Gastrocnemius medialis (tissue), 4 donors: ENCODE data around the gene NDUFAF4. TPM values are rescaled to one million over a fixed set of nuclear protein-coding genes. Genes with fewer than 3 reads are reported as not detected.

ENCODE experiments used
- ATAC-seq, 2 donors: fragments of 150-250 bp; one replicate each; pipeline ENCODE4 v1.9.1; 2016
- DNase-seq, 2 donors: peaks; one replicate each; pipeline ENCODE4 v3.0.0-alpha.2; 2019
- H3K27ac ChIP-seq, 4 donors: fragments of 200-600 bp; sonication (generic); 1 replicate in 1 of 4; 2 replicates in 3 of 4; pipeline ENCODE4 v1.5.1; 2016 to 2018; ENCODE audit warnings: mild to moderate bottlenecking in 2 of 4, moderate library complexity in 1 of 4
- H3K27me3 ChIP-seq, 3 donors: fragments of 200-600 bp; sonication (generic) in 2 of 3; 1 replicate in 1 of 3; 2 replicates in 2 of 3; pipeline versions ENCODE4 v1.5.1 to v1.6.0; 2016 to 2019; ENCODE audit warnings: mild to moderate bottlenecking in 1 of 3, moderate library complexity in 1 of 3
- H3K36me3 ChIP-seq, 2 donors: fragments of 200-600 bp; sonication (generic) in 1 of 2; one replicate each; pipeline ENCODE4 v1.5.1; 2017 to 2018
- H3K4me1 ChIP-seq, 2 donors: fragments of 200-600 bp; sonication (generic) in 1 of 2; one replicate each; pipeline ENCODE4 v1.5.1; 2016 to 2017; ENCODE audit warnings: mild to moderate bottlenecking in 2 of 2
- H3K4me3 ChIP-seq, 4 donors: fragments of 200-600 bp; sonication (generic) in 3 of 4; 1 replicate in 1 of 4; 2 replicates in 3 of 4; pipeline ENCODE4 v1.5.1; 2016 to 2019; ENCODE audit warnings: mild to moderate bottlenecking in 2 of 4
- H3K9me3 ChIP-seq, 3 donors: fragments of 200-600 bp; sonication (generic) in 2 of 3; 1 replicate in 1 of 3; 2 replicates in 2 of 3; pipeline ENCODE4 v1.5.1; 2016 to 2019
- POLR2A ChIP-seq, 2 donors: fragments of 450-650 bp; IDR thresholded peaks; one replicate each; pipeline ENCODE4 v1.6.1; 2017; ENCODE audit warnings: antibody characterized with exemption in 2 of 2, mild to moderate bottlenecking in 2 of 2, moderate library complexity in 2 of 2
- in situ Hi-C, 4 donors: fragments of 200-750 bp; cut with MboI; loops; one replicate each; pipeline versions ENCODE4 v1.15.0 to v1.8.0; 2017; ENCODE audit warnings: low sequenced_read_pairs in 4 of 4
- intact Hi-C: fragments of 100-400 bp; cut with DNase I; formaldehyde crosslinking; loops from one replicate; pipeline ENCODE4 v1.15.1; 2023; ENCODE audit warnings: low total_unique reads
- total RNA-seq, 4 donors: library from RNA; depleted of rRNA; stranded (reverse); fragments of >200 nt; gene quantifications; one replicate each; pipeline versions ENCODE4 v1.1.0 to v1.2.3, GENCODE V29; 2016
- TF ChIP-seq, protein P1 (sequence below), 5 experiments: fragments of 450-650 bp in 3 of 5; fragments of 200-600 bp in 2 of 5; sonication (generic) in 2 of 5; IDR thresholded peaks in 4 of 5; conservative IDR thresholded peaks in 1 of 5; 1 replicate in 4 of 5; 2 replicates in 1 of 5; pipeline ENCODE4 v1.5.1; 2016 to 2019; ENCODE audit warnings: antibody characterized with exemption in 5 of 5, mild to moderate bottlenecking in 3 of 5, moderate library complexity in 3 of 5

Gene NDUFAF4
- total RNA-seq, 4 donors from 2014 or later = 31.3 to 63.9 (median 45.8) TPM

DNA sequence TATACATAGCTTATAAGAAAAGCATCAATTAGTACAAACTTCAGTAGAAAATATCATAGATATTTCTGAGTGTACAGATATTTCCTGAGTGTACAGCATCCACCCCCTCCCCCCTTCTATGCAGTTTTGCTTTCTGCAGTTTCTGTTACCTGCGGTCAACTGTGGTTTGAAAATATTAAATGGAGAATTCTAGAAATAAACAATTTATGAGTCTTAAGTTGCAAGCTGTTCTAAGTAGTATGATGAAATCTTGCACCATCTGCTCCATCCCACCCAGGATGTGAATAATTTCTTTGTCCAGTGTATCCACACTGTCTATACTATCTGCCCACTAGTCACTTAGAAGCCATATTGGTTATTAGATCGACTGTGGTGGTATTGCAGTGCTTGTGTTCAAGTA lies 44.6 kb downstream of the NDUFAF4 start:
- no peak overlapping the region for H3K27ac ChIP-seq
- TF ChIP-seq POLR2A (IDR thresholded peaks at IDR 0.05) = no peak
- TF ChIP-seq, protein P1, sequence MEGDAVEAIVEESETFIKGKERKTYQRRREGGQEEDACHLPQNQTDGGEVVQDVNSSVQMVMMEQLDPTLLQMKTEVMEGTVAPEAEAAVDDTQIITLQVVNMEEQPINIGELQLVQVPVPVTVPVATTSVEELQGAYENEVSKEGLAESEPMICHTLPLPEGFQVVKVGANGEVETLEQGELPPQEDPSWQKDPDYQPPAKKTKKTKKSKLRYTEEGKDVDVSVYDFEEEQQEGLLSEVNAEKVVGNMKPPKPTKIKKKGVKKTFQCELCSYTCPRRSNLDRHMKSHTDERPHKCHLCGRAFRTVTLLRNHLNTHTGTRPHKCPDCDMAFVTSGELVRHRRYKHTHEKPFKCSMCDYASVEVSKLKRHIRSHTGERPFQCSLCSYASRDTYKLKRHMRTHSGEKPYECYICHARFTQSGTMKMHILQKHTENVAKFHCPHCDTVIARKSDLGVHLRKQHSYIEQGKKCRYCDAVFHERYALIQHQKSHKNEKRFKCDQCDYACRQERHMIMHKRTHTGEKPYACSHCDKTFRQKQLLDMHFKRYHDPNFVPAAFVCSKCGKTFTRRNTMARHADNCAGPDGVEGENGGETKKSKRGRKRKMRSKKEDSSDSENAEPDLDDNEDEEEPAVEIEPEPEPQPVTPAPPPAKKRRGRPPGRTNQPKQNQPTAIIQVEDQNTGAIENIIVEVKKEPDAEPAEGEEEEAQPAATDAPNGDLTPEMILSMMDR (IDR thresholded peaks at IDR 0.05 in 4 of 5, conservative IDR thresholded peaks at IDR 0.05 in 1 of 5) = no peak
- ATAC-seq (no peak), DNase-seq (no peak)
- in situ Hi-C loops = no loop called here
- no peaks in the 10 kb centered on the region for H3K9me3 ChIP-seq
- intact Hi-C loops = no loop called here
- no peak overlapping the region for H3K4me3 ChIP-seq
- no peaks in the 10 kb centered on the region for H3K4me1 ChIP-seq
- H3K36me3 ChIP-seq = no peaks in the 10 kb centered on the region
- no peaks in the 10 kb centered on the region for H3K27me3 ChIP-seq

DNA sequence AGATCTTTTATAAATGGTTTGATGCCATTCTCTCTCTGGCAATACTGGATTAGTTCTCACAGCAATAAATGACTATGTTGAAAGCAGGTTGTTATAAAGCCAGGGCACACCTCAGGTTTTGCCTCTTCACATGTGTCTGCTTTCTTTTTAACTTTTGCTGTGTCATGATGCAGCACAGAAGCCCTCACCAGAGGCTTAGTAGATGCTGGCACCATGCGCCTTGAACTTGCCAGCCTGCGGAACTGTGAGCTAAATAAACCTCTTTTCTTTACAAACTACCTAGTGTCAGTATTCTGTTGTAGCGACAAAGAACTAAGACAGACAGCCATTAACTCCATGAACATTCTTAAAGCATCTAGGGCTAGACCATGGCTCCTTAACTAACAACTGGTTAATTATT lies 45.1 kb downstream of the NDUFAF4 start:
- TF ChIP-seq POLR2A (IDR thresholded peaks at IDR 0.05) = no peak
- TF ChIP-seq, protein P1 (IDR thresholded peaks at IDR 0.05 in 4 of 5, conservative IDR thresholded peaks at IDR 0.05 in 1 of 5) = no peak
- no peaks in the 10 kb centered on the region for H3K4me1 ChIP-seq
- H3K27ac ChIP-seq = no peak overlapping the region
- no peak for ATAC-seq
- H3K9me3 ChIP-seq = no peaks in the 10 kb centered on the region
- in situ Hi-C loops = no loop called here
- H3K27me3 ChIP-seq = no peaks in the 10 kb centered on the region
- intact Hi-C loops = no loop called here
- no peak overlapping the region for H3K4me3 ChIP-seq
- DNase-seq = no peak
- no peaks in the 10 kb centered on the region for H3K36me3 ChIP-seq

DNA sequence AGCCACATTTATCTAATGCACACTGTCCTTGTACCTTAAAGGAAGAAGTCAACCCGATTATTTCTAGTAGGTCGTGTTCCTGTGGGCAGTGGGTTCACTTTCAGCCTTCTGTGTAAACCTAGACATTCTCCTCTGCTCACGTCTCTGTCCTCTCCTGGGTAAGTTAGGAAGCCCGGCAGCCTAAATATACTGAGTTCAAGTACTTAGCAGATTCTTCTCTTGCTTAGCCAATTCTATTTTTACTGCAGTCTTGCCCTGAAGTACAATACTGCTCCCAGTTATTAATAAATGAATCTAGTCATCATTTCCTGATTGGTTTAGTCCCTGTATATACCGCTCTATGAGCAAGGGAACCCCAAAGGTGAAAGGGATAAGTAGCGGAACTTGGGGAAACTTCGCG lies 45.8 kb downstream of the NDUFAF4 start:
- no peaks in the 10 kb centered on the region for H3K27me3 ChIP-seq
- H3K4me1 ChIP-seq = no peaks in the 10 kb centered on the region
- ATAC-seq (no peak), DNase-seq (no peak)
- H3K36me3 ChIP-seq = no peaks in the 10 kb centered on the region
- H3K9me3 ChIP-seq = no peaks in the 10 kb centered on the region
- H3K27ac ChIP-seq = no peak overlapping the region
- in situ Hi-C loops = no loop called here
- TF ChIP-seq, protein P1 (IDR thresholded peaks at IDR 0.05 in 4 of 5, conservative IDR thresholded peaks at IDR 0.05 in 1 of 5) = no peak
- TF ChIP-seq POLR2A (IDR thresholded peaks at IDR 0.05) = no peak
- H3K4me3 ChIP-seq = no peak overlapping the region
- intact Hi-C loops = no loop called here

DNA sequence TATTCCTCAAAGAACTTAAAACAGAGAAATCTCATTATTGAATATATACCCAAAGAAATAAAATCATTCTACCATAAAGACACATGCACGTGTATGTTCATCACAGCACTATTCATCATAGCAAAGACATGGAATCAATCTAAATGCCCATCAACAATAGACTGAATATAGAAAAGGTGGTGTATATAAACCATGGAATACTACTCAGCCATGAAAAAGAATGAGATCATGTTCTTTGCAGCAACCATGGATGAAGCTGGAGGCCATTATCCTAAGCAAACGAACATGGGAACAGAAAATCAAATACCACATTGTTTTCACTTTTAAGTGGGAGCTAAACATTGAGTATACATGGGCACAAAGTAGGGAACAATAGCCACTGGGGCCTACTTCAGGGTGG lies 48.1 kb downstream of the NDUFAF4 start:
- ATAC-seq (no peak), DNase-seq (no peak)
- Histone ChIP-seq H3K4me3 (no peak overlapping the region), H3K9me3 (no peaks in the 10 kb centered on the region), H3K27ac (no peak overlapping the region), H3K27me3 (no peaks in the 10 kb centered on the region), H3K4me1 (no peaks in the 10 kb centered on the region), H3K36me3 (no peaks in the 10 kb centered on the region)
- in situ Hi-C loops = no loop called here
- intact Hi-C loops = no loop called here
- no peak for TF ChIP-seq POLR2A (IDR thresholded peaks at IDR 0.05)
- TF ChIP-seq, protein P1 (IDR thresholded peaks at IDR 0.05 in 4 of 5, conservative IDR thresholded peaks at IDR 0.05 in 1 of 5) = no peak

DNA sequence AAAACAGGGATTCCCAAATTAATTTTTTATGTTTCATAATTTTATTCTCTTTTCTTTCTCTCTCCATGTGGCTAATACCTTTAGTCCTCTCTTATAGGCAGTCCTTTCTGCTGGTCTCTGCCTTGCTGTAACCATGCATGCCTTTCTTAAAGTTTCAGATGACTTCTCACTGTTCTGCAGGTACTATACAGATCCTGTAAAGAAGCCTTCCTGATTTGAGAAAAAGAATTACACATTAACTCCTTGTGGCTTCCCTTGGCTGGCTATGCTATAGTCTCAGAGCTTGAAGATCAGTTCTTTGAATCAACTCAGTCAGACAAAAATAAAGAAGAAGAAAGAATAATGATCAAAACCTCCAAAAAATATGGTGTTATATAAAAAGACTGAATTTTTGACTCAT lies 53.2 kb downstream of the NDUFAF4 start:
- ATAC-seq (no peak), DNase-seq (no peak)
- no peak for TF ChIP-seq POLR2A (IDR thresholded peaks at IDR 0.05)
- Histone ChIP-seq H3K27ac (no peak overlapping the region), H3K4me3 (no peak overlapping the region), H3K36me3 (no peaks in the 10 kb centered on the region), H3K4me1 (no peaks in the 10 kb centered on the region), H3K9me3 (no peaks in the 10 kb centered on the region), H3K27me3 (no peaks in the 10 kb centered on the region)
- in situ Hi-C loops = no loop called here
- intact Hi-C loops = no loop called here
